H9 (cell line): ENCODE measurements around the gene NEURL1B. TPM values are rescaled to one million over a fixed set of nuclear protein-coding genes. Genes with fewer than 3 reads are reported as not detected.

Experiments
- DNase-seq: peaks from one replicate; pipeline ENCODE4 v3.0.0-alpha.2; 2017
- H2AFZ ChIP-seq: one replicate; pipeline ENCODE4 v1.6.1; 2013; ENCODE audit warnings: mild to moderate bottlenecking, low read length, control low read depth, moderate library complexity
- H2AK5ac ChIP-seq: 2 replicates; pipeline ENCODE4 v1.6.1; 2013; ENCODE audit warnings: low read length, control low read depth, mixed read lengths; ENCODE audit not compliant: insufficient read length
- H2BK120ac ChIP-seq: one replicate; pipeline ENCODE4 v1.6.1; 2013; ENCODE audit warnings: low read depth, mild to moderate bottlenecking, low read length, control low read depth, inconsistent platforms; ENCODE audit not compliant: poor library complexity, severe bottlenecking
- H2BK12ac ChIP-seq: 2 replicates; pipeline ENCODE4 v1.6.1; 2013; ENCODE audit warnings: low read length, control low read depth, mixed read lengths, low read depth; ENCODE audit not compliant: insufficient read length
- H2BK15ac ChIP-seq: 2 replicates; pipeline ENCODE4 v1.6.1; 2013; ENCODE audit warnings: low read depth, low read length, control low read depth
- H2BK20ac ChIP-seq: one replicate; pipeline ENCODE4 v1.6.1; 2013; ENCODE audit warnings: low read depth, mild to moderate bottlenecking, low read length, control low read depth, inconsistent platforms; ENCODE audit not compliant: poor library complexity, severe bottlenecking
- H2BK5ac ChIP-seq: 2 replicates; pipeline ENCODE4 v1.6.1; 2013; ENCODE audit warnings: low read length, control low read depth, mixed read lengths; ENCODE audit not compliant: insufficient read length
- H3K14ac ChIP-seq: 2 replicates; pipeline ENCODE4 v1.6.1; 2013; ENCODE audit warnings: low read length, control low read depth; ENCODE audit not compliant: insufficient read depth
- H3K18ac ChIP-seq: 2 replicates; pipeline ENCODE4 v1.6.1; 2013; ENCODE audit warnings: low read depth, mild to moderate bottlenecking, mixed read lengths, low read length, control low read depth; ENCODE audit not compliant: insufficient read length
- H3K23ac ChIP-seq: 2 replicates; pipeline ENCODE4 v1.6.1; 2013; ENCODE audit warnings: low read length, control low read depth, mixed read lengths, low read depth; ENCODE audit not compliant: insufficient read length
- H3K23me2 ChIP-seq: 2 replicates; pipeline ENCODE4 v1.6.1; 2013; ENCODE audit warnings: low read depth, mild to moderate bottlenecking, mixed read lengths, low read length, control low read depth; ENCODE audit not compliant: insufficient read length, poor library complexity, severe bottlenecking
- H3K27ac ChIP-seq: 2 replicates; pipeline ENCODE4 v1.5.1; 2013; ENCODE audit warnings: low read length, control low read depth, mixed read lengths, low read depth; ENCODE audit not compliant: insufficient read length
- H3K27me3 ChIP-seq: 2 replicates; pipeline ENCODE4 v1.6.1; 2013; ENCODE audit warnings: low read length, control low read depth, inconsistent platforms; ENCODE audit not compliant: insufficient read depth
- H3K4ac ChIP-seq: 2 replicates; pipeline ENCODE4 v1.6.1; 2013; ENCODE audit warnings: low read depth, mild to moderate bottlenecking, control low read depth, inconsistent platforms, low read length, moderate library complexity
- H3K4me1 ChIP-seq: 2 replicates; pipeline ENCODE4 v1.6.1; 2013; ENCODE audit warnings: low read length, control low read depth, inconsistent platforms; ENCODE audit not compliant: insufficient read depth
- H3K4me2 ChIP-seq: 2 replicates; pipeline ENCODE4 v1.6.1; 2013; ENCODE audit warnings: low read length, control low read depth, mixed read lengths; ENCODE audit not compliant: insufficient read length, insufficient read depth
- H3K56ac ChIP-seq: 2 replicates; pipeline ENCODE4 v1.6.1; 2013; ENCODE audit warnings: low read depth, mild to moderate bottlenecking, mixed read lengths, low read length, control low read depth; ENCODE audit not compliant: insufficient read length
- H3K79me1 ChIP-seq: 2 replicates; pipeline ENCODE4 v1.6.1; 2013; ENCODE audit warnings: low read depth, mild to moderate bottlenecking, moderate library complexity, low read length, control low read depth, inconsistent platforms; ENCODE audit not compliant: insufficient read depth, poor library complexity, severe bottlenecking
- H3K79me2 ChIP-seq: 2 replicates; pipeline ENCODE4 v1.6.1; 2013; ENCODE audit warnings: low read length, control low read depth, inconsistent platforms; ENCODE audit not compliant: insufficient read depth
- H3K9ac ChIP-seq: 2 replicates; pipeline ENCODE4 v1.6.1; 2013; ENCODE audit warnings: low read length, control low read depth, mixed read lengths; ENCODE audit not compliant: insufficient read length; ENCODE audit errors: extremely low read depth
- H3K9me3 ChIP-seq: one replicate; pipeline ENCODE4 v1.6.1; 2013; ENCODE audit warnings: low read depth, low read length, inconsistent platforms; ENCODE audit not compliant: control insufficient read depth
- H3T11ph ChIP-seq: one replicate; pipeline ENCODE4 v1.6.1; 2013; ENCODE audit warnings: mild to moderate bottlenecking, low read length, control low read depth, inconsistent platforms
- H4K20me1 ChIP-seq: one replicate; pipeline ENCODE4 v1.6.1; 2013; ENCODE audit not compliant: control insufficient read depth, insufficient read length, insufficient read depth
- H4K5ac ChIP-seq: 2 replicates; pipeline ENCODE4 v1.6.1; 2013; ENCODE audit warnings: low read depth, mild to moderate bottlenecking, mixed read lengths, low read length, control low read depth; ENCODE audit not compliant: insufficient read length
- H4K8ac ChIP-seq: replicated peaks from 2 replicates; pipeline ENCODE4 v1.6.1; 2013; ENCODE audit warnings: low read length, control low read depth, mixed read lengths, low read depth; ENCODE audit not compliant: insufficient read length
- H4K91ac ChIP-seq: 2 replicates; pipeline ENCODE4 v1.6.1; 2013; ENCODE audit warnings: low read depth, mild to moderate bottlenecking, moderate library complexity, mixed read lengths, low read length, control low read depth; ENCODE audit not compliant: insufficient read length
- H3K27ac Mint-ChIP-seq, 3 experiments: 2 replicates in 2 of 3; 3 replicates in 1 of 3; pipeline ENCODE4 v1.8.0; 2020 to 2021; ENCODE audit warnings: mixed read lengths in 3 of 3, mild to moderate bottlenecking in 1 of 3, moderate library complexity in 1 of 3
- H3K27me3 Mint-ChIP-seq: 2 replicates; pipeline ENCODE4 v1.8.0; 2021; ENCODE audit warnings: low read depth, mild to moderate bottlenecking, moderate library complexity, mixed read lengths
- H3K36me3 Mint-ChIP-seq, 3 experiments: 2 replicates in 2 of 3; 3 replicates in 1 of 3; pipeline ENCODE4 v1.8.0; 2020 to 2021; ENCODE audit warnings: low read depth in 3 of 3, mixed read lengths in 3 of 3; ENCODE audit not compliant: insufficient read depth in 1 of 3
- H3K4me1 Mint-ChIP-seq, 2 experiments: 2 replicates each; pipeline ENCODE4 v1.8.0; 2020; ENCODE audit warnings: mixed read lengths in 2 of 2
- H3K4me3 Mint-ChIP-seq, 2 experiments: 2 replicates in 1 of 2; 3 replicates in 1 of 2; pipeline ENCODE4 v1.8.0; 2020 to 2021; ENCODE audit warnings: mild to moderate bottlenecking in 2 of 2, mixed read lengths in 2 of 2, moderate library complexity in 1 of 2
- H3K9me3 Mint-ChIP-seq, 2 experiments: 2 replicates in 1 of 2; 3 replicates in 1 of 2; pipeline ENCODE4 v1.8.0; 2020; ENCODE audit warnings: mild to moderate bottlenecking in 2 of 2, mixed read lengths in 2 of 2, moderate library complexity in 1 of 2
- WGBS: extraction: QIAGEN DNeasy Blood & Tissue Kit; methylation state at CpG from one replicate; pipeline ENCODE4 v1.1.7; 2013; ENCODE audit warnings: missing lambda C conversion rate, low lambda C conversion rate, mixed read lengths; ENCODE audit not compliant: insufficient read length; ENCODE audit errors: extremely low coverage; 5-methylcytosine and 5-hydroxymethylcytosine counted together
- total RNA-seq: library from RNA; stranded (reverse); gene quantifications from 2 replicates; pipeline ENCODE4 v1.2.1, GENCODE V29; 2021
- TF ChIP-seq, protein P1 (sequence below): fragments of 200-600 bp; sonication (generic); conservative IDR thresholded peaks from 3 replicates; pipeline ENCODE4 v1.8.0; 2021; ENCODE audit warnings: antibody characterized with exemption, mild to moderate bottlenecking

Gene NEURL1B
- total RNA-seq, 1 experiment from 2014 or later, result 3.6 TPM

DNA sequence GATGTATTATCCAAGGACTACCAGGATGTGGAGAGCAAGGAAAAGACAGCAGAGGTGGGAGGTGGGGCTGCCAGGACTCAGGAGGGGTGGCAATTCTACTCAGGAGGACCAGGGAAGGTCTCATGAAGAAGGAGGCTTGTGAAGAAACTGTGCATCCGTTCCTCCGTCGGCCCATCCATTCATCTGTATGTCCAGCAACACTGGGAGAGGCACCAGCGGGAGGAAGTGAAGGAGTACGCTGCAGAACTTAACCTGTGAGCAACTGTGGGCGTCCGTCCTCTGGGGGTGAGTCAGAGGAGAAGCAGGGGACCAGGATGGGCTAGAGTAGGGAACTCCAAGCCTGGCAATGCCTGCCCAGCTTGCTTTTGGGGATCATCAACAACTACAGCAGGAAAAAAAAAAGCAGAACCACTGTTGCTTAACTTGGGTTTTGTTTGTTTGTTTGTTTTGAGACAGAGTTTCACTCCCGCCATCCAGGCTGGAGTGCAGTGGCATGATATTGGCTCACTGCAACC lies 47.3 kb upstream of the NEURL1B start:
- Histone ChIP-seq H3K18ac (no peak overlapping the region), H4K8ac (no peak overlapping the region), H3K79me2 (no peaks in the 10 kb centered on the region), H3K14ac (no peak overlapping the region), H3K79me1 (no peaks in the 10 kb centered on the region), H3K4me1 (no peaks in the 10 kb centered on the region), H2BK5ac (no peak overlapping the region), H3K27ac (no peak overlapping the region), H3K27me3 (no peaks in the 10 kb centered on the region), H3K4me2 (no peak overlapping the region), H2AFZ (no peak overlapping the region), H2BK15ac (no peak overlapping the region), H3T11ph (no peak overlapping the region), H2AK5ac (no peak overlapping the region), H4K91ac (no peak overlapping the region), H3K23ac (no peak overlapping the region), H3K4ac (no peak overlapping the region), H3K9me3 (no peaks in the 10 kb centered on the region), H3K9ac (no peak overlapping the region), H3K23me2 (no peaks in the 10 kb centered on the region), H2BK120ac (no peak overlapping the region), H2BK20ac (no peak overlapping the region), H4K20me1 (no peaks in the 10 kb centered on the region), H4K5ac (no peak overlapping the region), H2BK12ac (no peak overlapping the region), H3K56ac (no peak overlapping the region)
- H3K36me3 Mint-ChIP-seq, result no peaks in the 10 kb centered on the region; a peak in 1 of 7 replicates
- no peaks in the 10 kb centered on the region; a peak in 1 of 5 replicates for H3K9me3 Mint-ChIP-seq
- peaks cover 9 to 12% of the 10 kb centered on the region in 2 experiments for H3K4me1 Mint-ChIP-seq
- TF ChIP-seq, protein P1, sequence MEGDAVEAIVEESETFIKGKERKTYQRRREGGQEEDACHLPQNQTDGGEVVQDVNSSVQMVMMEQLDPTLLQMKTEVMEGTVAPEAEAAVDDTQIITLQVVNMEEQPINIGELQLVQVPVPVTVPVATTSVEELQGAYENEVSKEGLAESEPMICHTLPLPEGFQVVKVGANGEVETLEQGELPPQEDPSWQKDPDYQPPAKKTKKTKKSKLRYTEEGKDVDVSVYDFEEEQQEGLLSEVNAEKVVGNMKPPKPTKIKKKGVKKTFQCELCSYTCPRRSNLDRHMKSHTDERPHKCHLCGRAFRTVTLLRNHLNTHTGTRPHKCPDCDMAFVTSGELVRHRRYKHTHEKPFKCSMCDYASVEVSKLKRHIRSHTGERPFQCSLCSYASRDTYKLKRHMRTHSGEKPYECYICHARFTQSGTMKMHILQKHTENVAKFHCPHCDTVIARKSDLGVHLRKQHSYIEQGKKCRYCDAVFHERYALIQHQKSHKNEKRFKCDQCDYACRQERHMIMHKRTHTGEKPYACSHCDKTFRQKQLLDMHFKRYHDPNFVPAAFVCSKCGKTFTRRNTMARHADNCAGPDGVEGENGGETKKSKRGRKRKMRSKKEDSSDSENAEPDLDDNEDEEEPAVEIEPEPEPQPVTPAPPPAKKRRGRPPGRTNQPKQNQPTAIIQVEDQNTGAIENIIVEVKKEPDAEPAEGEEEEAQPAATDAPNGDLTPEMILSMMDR, result no peak
- peaks cover 24% of the 10 kb centered on the region for H3K27me3 Mint-ChIP-seq
- no CpG with 5 or more reads among the region's 8 CpGs for WGBS
- H3K27ac Mint-ChIP-seq, result no peak overlapping the region; a peak in 1 of 7 replicates
- DNase-seq, result no peak
- no peak overlapping the region for H3K4me3 Mint-ChIP-seq
